GM23338 (cell line): ENCODE measurements around the gene UVRAG. TPM values are rescaled to one million over a fixed set of nuclear protein-coding genes. Genes with fewer than 3 reads are reported as not detected.

Experiments used
- ATAC-seq: fragments of 200-7000 bp; cut with Tn5 transposase; 3 replicates; pipeline ENCODE4 v1.9.1; 2020
- DNase-seq: peaks from one replicate; pipeline ENCODE4 v3.0.0-alpha.2; 2015; ENCODE audit warnings: low spot score
- H2AFZ ChIP-seq: fragments of 200-600 bp; sonication (generic); 2 replicates; pipeline ENCODE4 v1.8.0; 2016; ENCODE audit warnings: antibody characterized with exemption, mild to moderate bottlenecking, moderate library complexity
- H3F3A ChIP-seq: fragments of 200-600 bp; sonication (generic); replicated peaks from 2 replicates; pipeline ENCODE4 v1.8.0; 2017; ENCODE audit warnings: antibody characterized with exemption, mixed run types, low read depth
- H3K27ac ChIP-seq: fragments of 200-600 bp; sonication (generic); 2 replicates; pipeline ENCODE4 v1.6.1; 2016; ENCODE audit warnings: low read depth
- H3K27me3 ChIP-seq: fragments of 200-600 bp; sonication (generic); 2 replicates; pipeline ENCODE4 v1.8.0; 2016; ENCODE audit warnings: mild to moderate bottlenecking, mixed run types, moderate library complexity; ENCODE audit not compliant: insufficient read depth
- H3K36me3 ChIP-seq: fragments of 200-600 bp; sonication (generic); 2 replicates; pipeline ENCODE4 v1.8.0; 2016; ENCODE audit warnings: mild to moderate bottlenecking; ENCODE audit not compliant: insufficient read depth
- H3K4me1 ChIP-seq: fragments of 200-600 bp; sonication (generic); 2 replicates; pipeline ENCODE4 v1.8.0; 2016; ENCODE audit warnings: mild to moderate bottlenecking, moderate library complexity; ENCODE audit not compliant: insufficient read depth
- H3K4me2 ChIP-seq: fragments of 200-600 bp; sonication (generic); 2 replicates; pipeline ENCODE4 v1.7.1; 2017; ENCODE audit warnings: mixed run types
- H3K4me3 ChIP-seq: fragments of 200-600 bp; sonication (generic); 2 replicates; pipeline ENCODE4 v1.6.1; 2016; ENCODE audit warnings: mixed run types
- H3K79me2 ChIP-seq: fragments of 200-600 bp; sonication (generic); replicated peaks from 2 replicates; pipeline ENCODE4 v1.8.0; 2017; ENCODE audit warnings: mild to moderate bottlenecking; ENCODE audit not compliant: insufficient read depth
- H3K9me2 ChIP-seq: fragments of 200-600 bp; sonication (generic); 2 replicates; pipeline ENCODE4 v1.8.0; 2017; ENCODE audit not compliant: insufficient read depth
- H4K20me1 ChIP-seq: fragments of 200-600 bp; sonication (generic); replicated peaks from 2 replicates; pipeline ENCODE4 v1.8.0; 2017; ENCODE audit warnings: mild to moderate bottlenecking; ENCODE audit not compliant: insufficient read depth
- H3K27ac Mint-ChIP-seq: 2 replicates; pipeline ENCODE4 v1.8.0; 2020; ENCODE audit warnings: inconsistent platforms, mild to moderate bottlenecking, moderate library complexity, mixed read lengths
- H3K27me3 Mint-ChIP-seq: 3 replicates; pipeline ENCODE4 v1.8.0; 2022; ENCODE audit warnings: low read depth, mild to moderate bottlenecking, moderate library complexity, mixed read lengths, inconsistent platforms; ENCODE audit not compliant: insufficient read depth, poor library complexity
- H3K36me3 Mint-ChIP-seq: 3 replicates; pipeline ENCODE4 v1.8.0; 2021; ENCODE audit warnings: low read depth, mild to moderate bottlenecking, inconsistent platforms, moderate library complexity, mixed read lengths
- H3K4me1 Mint-ChIP-seq: 3 replicates; pipeline ENCODE4 v1.8.0; 2020; ENCODE audit warnings: mild to moderate bottlenecking, inconsistent platforms, mixed read lengths
- H3K4me3 Mint-ChIP-seq: 3 replicates; pipeline ENCODE4 v1.8.0; 2021; ENCODE audit warnings: moderate library complexity, mild to moderate bottlenecking, inconsistent platforms, mixed read lengths
- H3K9me3 Mint-ChIP-seq: 3 replicates; pipeline ENCODE4 v1.8.0; 2020; ENCODE audit warnings: moderate library complexity, mild to moderate bottlenecking, inconsistent platforms, mixed read lengths
- CREB1 ChIP-seq: fragments of 250-450 bp; sonication (Bioruptor Pico); IDR thresholded peaks from 2 replicates; pipeline ENCODE4 v1.5.0; 2020; ENCODE audit warnings: low read depth, mild to moderate bottlenecking, moderate library complexity
- EZH2 ChIP-seq: fragments of 200-600 bp; sonication (generic); IDR thresholded peaks from one replicate; pipeline ENCODE4 v1.8.0; 2017; ENCODE audit warnings: antibody characterized with exemption, mild to moderate bottlenecking, low read depth; ENCODE audit not compliant: unreplicated experiment
- EZH2phosphoT487 ChIP-seq: fragments of 200-600 bp; sonication (generic); IDR thresholded peaks from one replicate; pipeline ENCODE4 v1.8.1; 2018; ENCODE audit warnings: antibody characterized with exemption; ENCODE audit not compliant: unreplicated experiment
- JUNB ChIP-seq: IDR thresholded peaks from one replicate; pipeline ENCODE4 v1.6.1; 2016; ENCODE audit warnings: antibody characterized with exemption; ENCODE audit not compliant: unreplicated experiment
- NANOG ChIP-seq: IDR thresholded peaks from 2 replicates; pipeline ENCODE4 v1.6.1; 2016; ENCODE audit warnings: antibody characterized with exemption, borderline replicate concordance
- POLR2AphosphoS5 ChIP-seq: IDR thresholded peaks from 2 replicates; pipeline ENCODE4 v1.6.1; 2016; ENCODE audit warnings: antibody characterized with exemption, low read depth
- STAT1 ChIP-seq: IDR thresholded peaks from one replicate; pipeline ENCODE4 v1.6.1; 2016; ENCODE audit warnings: antibody characterized with exemption; ENCODE audit not compliant: unreplicated experiment
- ZNF114 ChIP-seq: fragments of 250-450 bp; sonication (Bioruptor Pico); IDR thresholded peaks from 2 replicates; pipeline ENCODE4 v1.5.0; 2020; ENCODE audit warnings: mild to moderate bottlenecking, moderate library complexity
- ZNF331 ChIP-seq: fragments of 250-450 bp; sonication (Bioruptor Pico); IDR thresholded peaks from 2 replicates; pipeline ENCODE4 v1.5.0; 2020; ENCODE audit warnings: low read depth, mild to moderate bottlenecking, moderate library complexity
- polyA plus RNA-seq: library from polyadenylated mRNA; unstranded; fragments of >200 nt; fragmentation: Nextera tagmentation; extraction: Ambion mirVana; gene quantifications from 2 replicates; pipeline ENCODE4 v1.2.1, GENCODE V29; 2016
- total RNA-seq: library from RNA; depleted of rRNA; stranded (reverse); fragments of >200 nt; shearing (Covaris generic); gene quantifications from 2 replicates; pipeline ENCODE4 v1.2.3, GENCODE V29; 2014
- TF ChIP-seq, protein P1 (sequence below): fragments of 250-450 bp; sonication (Bioruptor Pico); IDR thresholded peaks from 2 replicates; pipeline ENCODE4 v1.5.0; 2020; ENCODE audit warnings: mild to moderate bottlenecking, moderate library complexity
- TF ChIP-seq, protein P2 (sequence below): IDR thresholded peaks from 2 replicates; pipeline ENCODE4 v1.6.1; 2016; ENCODE audit warnings: antibody characterized with exemption
- TF ChIP-seq, protein P3 (sequence below): IDR thresholded peaks from one replicate; pipeline ENCODE4 v1.6.1; 2018; ENCODE audit warnings: antibody characterized with exemption; ENCODE audit not compliant: unreplicated experiment
- TF ChIP-seq, protein P4 (sequence below), 2 experiments: fragments of 200-600 bp in 1 of 2; sonication (generic) in 1 of 2; conservative IDR thresholded peaks; 2 replicates each; pipeline versions ENCODE4 v1.5.1 to v1.6.1; 2016 to 2017; ENCODE audit warnings: antibody characterized with exemption in 2 of 2, low read depth in 2 of 2, mild to moderate bottlenecking in 2 of 2, moderate library complexity in 1 of 2

Gene UVRAG
- total and polyA plus RNA-seq, 2 experiments from 2014 or later = 15.3 to 17.4 TPM

DNA sequence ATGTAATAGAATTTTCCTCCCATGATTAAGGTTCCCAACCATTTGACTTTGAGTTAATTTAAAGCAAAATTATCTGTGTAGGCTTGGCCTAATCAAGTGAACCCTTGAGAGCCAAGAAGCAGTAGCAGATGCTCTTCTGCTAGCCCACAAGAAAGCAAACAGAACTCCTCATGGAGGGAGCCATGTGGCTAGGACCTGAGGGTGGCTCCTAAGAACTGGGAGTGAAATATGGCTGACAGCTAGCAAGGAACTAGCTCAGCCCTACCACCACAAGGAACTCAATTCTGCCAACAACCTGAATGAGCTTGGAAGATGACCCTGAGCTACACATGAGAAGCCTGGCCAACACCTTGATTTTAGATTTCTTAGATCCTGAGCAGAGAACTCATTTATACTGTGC lies 223.6 kb downstream of the UVRAG start:
- H3K4me3 Mint-ChIP-seq = no peak overlapping the region

More for the DNA sequence above, 223.6 kb downstream of the UVRAG start:
- DNase-seq = no peak
- Histone ChIP-seq H2AFZ (no peak overlapping the region), H3K27ac (no peak overlapping the region), H3K27me3 (no peaks in the 10 kb centered on the region), H3K79me2 (no peaks in the 10 kb centered on the region), H3K9me2 (no peaks in the 10 kb centered on the region), H3K4me2 (no peak overlapping the region), H3K4me1 (no peaks in the 10 kb centered on the region), H3F3A (no peaks in the 10 kb centered on the region), H3K36me3 (no peaks in the 10 kb centered on the region), H3K4me3 (no peak overlapping the region), H4K20me1 (no peaks in the 10 kb centered on the region; the same call in 1 of the 2 replicates)
- peaks cover 1% of the 10 kb centered on the region for H3K27me3 Mint-ChIP-seq
- 0 out of 3 replicates have a peak, but pooled peaks cover under 1% of the 10 kb centered on the region for H3K4me1 Mint-ChIP-seq
- no peak for ATAC-seq
- H3K27ac Mint-ChIP-seq = no peak overlapping the region
- H3K9me3 Mint-ChIP-seq = peaks cover 3% of the 10 kb centered on the region; the same call in 1 of the 3 replicates
- no peak for TF ChIP-seq CREB1 (CRISPR knock-in tag)
- TF ChIP-seq, protein P1, sequence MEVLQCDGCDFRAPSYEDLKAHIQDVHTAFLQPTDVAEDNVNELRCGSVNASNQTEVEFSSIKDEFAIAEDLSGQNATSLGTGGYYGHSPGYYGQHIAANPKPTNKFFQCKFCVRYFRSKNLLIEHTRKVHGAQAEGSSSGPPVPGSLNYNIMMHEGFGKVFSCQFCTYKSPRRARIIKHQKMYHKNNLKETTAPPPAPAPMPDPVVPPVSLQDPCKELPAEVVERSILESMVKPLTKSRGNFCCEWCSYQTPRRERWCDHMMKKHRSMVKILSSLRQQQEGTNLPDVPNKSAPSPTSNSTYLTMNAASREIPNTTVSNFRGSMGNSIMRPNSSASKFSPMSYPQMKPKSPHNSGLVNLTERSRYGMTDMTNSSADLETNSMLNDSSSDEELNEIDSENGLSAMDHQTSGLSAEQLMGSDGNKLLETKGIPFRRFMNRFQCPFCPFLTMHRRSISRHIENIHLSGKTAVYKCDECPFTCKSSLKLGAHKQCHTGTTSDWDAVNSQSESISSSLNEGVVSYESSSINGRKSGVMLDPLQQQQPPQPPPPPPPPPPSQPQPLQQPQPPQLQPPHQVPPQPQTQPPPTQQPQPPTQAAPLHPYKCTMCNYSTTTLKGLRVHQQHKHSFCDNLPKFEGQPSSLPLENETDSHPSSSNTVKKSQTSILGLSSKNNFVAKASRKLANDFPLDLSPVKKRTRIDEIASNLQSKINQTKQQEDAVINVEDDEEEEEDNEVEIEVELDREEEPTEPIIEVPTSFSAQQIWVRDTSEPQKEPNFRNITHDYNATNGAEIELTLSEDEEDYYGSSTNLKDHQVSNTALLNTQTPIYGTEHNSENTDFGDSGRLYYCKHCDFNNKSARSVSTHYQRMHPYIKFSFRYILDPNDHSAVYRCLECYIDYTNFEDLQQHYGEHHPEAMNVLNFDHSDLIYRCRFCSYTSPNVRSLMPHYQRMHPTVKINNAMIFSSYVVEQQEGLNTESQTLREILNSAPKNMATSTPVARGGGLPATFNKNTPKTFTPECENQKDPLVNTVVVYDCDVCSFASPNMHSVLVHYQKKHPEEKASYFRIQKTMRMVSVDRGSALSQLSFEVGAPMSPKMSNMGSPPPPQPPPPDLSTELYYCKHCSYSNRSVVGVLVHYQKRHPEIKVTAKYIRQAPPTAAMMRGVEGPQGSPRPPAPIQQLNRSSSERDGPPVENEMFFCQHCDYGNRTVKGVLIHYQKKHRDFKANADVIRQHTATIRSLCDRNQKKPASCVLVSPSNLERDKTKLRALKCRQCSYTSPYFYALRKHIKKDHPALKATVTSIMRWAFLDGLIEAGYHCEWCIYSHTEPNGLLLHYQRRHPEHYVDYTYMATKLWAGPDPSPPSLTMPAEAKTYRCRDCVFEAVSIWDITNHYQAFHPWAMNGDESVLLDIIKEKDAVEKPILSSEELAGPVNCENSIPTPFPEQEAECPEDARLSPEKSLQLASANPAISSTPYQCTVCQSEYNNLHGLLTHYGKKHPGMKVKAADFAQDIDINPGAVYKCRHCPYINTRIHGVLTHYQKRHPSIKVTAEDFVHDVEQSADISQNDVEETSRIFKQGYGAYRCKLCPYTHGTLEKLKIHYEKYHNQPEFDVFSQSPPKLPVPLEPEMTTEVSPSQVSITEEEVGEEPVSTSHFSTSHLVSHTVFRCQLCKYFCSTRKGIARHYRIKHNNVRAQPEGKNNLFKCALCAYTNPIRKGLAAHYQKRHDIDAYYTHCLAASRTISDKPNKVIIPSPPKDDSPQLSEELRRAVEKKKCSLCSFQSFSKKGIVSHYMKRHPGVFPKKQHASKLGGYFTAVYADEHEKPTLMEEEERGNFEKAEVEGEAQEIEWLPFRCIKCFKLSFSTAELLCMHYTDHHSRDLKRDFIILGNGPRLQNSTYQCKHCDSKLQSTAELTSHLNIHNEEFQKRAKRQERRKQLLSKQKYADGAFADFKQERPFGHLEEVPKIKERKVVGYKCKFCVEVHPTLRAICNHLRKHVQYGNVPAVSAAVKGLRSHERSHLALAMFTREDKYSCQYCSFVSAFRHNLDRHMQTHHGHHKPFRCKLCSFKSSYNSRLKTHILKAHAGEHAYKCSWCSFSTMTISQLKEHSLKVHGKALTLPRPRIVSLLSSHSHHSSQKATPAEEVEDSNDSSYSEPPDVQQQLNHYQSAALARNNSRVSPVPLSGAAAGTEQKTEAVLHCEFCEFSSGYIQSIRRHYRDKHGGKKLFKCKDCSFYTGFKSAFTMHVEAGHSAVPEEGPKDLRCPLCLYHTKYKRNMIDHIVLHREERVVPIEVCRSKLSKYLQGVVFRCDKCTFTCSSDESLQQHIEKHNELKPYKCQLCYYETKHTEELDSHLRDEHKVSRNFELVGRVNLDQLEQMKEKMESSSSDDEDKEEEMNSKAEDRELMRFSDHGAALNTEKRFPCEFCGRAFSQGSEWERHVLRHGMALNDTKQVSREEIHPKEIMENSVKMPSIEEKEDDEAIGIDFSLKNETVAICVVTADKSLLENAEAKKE (CRISPR knock-in tag) = no peak
- TF ChIP-seq, protein P2, sequence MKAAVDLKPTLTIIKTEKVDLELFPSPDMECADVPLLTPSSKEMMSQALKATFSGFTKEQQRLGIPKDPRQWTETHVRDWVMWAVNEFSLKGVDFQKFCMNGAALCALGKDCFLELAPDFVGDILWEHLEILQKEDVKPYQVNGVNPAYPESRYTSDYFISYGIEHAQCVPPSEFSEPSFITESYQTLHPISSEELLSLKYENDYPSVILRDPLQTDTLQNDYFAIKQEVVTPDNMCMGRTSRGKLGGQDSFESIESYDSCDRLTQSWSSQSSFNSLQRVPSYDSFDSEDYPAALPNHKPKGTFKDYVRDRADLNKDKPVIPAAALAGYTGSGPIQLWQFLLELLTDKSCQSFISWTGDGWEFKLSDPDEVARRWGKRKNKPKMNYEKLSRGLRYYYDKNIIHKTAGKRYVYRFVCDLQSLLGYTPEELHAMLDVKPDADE = no peak
- TF ChIP-seq STAT1 = no peak
- TF ChIP-seq ZNF331 (CRISPR knock-in tag) = no peak
- no peak for TF ChIP-seq EZH2phosphoT487
- no peak for TF ChIP-seq NANOG
- TF ChIP-seq, protein P3, sequence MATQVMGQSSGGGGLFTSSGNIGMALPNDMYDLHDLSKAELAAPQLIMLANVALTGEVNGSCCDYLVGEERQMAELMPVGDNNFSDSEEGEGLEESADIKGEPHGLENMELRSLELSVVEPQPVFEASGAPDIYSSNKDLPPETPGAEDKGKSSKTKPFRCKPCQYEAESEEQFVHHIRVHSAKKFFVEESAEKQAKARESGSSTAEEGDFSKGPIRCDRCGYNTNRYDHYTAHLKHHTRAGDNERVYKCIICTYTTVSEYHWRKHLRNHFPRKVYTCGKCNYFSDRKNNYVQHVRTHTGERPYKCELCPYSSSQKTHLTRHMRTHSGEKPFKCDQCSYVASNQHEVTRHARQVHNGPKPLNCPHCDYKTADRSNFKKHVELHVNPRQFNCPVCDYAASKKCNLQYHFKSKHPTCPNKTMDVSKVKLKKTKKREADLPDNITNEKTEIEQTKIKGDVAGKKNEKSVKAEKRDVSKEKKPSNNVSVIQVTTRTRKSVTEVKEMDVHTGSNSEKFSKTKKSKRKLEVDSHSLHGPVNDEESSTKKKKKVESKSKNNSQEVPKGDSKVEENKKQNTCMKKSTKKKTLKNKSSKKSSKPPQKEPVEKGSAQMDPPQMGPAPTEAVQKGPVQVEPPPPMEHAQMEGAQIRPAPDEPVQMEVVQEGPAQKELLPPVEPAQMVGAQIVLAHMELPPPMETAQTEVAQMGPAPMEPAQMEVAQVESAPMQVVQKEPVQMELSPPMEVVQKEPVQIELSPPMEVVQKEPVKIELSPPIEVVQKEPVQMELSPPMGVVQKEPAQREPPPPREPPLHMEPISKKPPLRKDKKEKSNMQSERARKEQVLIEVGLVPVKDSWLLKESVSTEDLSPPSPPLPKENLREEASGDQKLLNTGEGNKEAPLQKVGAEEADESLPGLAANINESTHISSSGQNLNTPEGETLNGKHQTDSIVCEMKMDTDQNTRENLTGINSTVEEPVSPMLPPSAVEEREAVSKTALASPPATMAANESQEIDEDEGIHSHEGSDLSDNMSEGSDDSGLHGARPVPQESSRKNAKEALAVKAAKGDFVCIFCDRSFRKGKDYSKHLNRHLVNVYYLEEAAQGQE = no peak
- no peak for TF ChIP-seq POLR2AphosphoS5
- no peak for TF ChIP-seq JUNB
- TF ChIP-seq, protein P4, sequence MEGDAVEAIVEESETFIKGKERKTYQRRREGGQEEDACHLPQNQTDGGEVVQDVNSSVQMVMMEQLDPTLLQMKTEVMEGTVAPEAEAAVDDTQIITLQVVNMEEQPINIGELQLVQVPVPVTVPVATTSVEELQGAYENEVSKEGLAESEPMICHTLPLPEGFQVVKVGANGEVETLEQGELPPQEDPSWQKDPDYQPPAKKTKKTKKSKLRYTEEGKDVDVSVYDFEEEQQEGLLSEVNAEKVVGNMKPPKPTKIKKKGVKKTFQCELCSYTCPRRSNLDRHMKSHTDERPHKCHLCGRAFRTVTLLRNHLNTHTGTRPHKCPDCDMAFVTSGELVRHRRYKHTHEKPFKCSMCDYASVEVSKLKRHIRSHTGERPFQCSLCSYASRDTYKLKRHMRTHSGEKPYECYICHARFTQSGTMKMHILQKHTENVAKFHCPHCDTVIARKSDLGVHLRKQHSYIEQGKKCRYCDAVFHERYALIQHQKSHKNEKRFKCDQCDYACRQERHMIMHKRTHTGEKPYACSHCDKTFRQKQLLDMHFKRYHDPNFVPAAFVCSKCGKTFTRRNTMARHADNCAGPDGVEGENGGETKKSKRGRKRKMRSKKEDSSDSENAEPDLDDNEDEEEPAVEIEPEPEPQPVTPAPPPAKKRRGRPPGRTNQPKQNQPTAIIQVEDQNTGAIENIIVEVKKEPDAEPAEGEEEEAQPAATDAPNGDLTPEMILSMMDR (conservative IDR thresholded peaks at IDR 0.05; ENCODE audit: low read depth in 2 of 2) = no peak
- TF ChIP-seq ZNF114 (CRISPR knock-in tag) = no peak
- TF ChIP-seq EZH2 = no peak
- peaks cover 4% of the 10 kb centered on the region; the same call in 1 of the 3 replicates for H3K36me3 Mint-ChIP-seq
